Smooth muscle cell of the pulmonary artery (primary cell): Measurements from ENCODE around the gene KCP. TPM values are rescaled to one million over a fixed set of nuclear protein-coding genes. Genes with fewer than 3 reads are reported as not detected.

Source experiments
- total RNA-seq: library from RNA; depleted of rRNA; stranded (reverse); fragments of >200 nt; gene quantifications from 2 replicates; pipeline ENCODE4 v1.2.3, GENCODE V29; 2014

KCP gene
- 0.69 and 0.78 TPM in 2 replicates for total RNA-seq

GRCh38 chr7:128910569-128910945 lies at the start of gene KCP:
KCP (minus strand) TSS chr7:128910709; CDS start chr7:128910676, 33 bp downstream.

DNA sequence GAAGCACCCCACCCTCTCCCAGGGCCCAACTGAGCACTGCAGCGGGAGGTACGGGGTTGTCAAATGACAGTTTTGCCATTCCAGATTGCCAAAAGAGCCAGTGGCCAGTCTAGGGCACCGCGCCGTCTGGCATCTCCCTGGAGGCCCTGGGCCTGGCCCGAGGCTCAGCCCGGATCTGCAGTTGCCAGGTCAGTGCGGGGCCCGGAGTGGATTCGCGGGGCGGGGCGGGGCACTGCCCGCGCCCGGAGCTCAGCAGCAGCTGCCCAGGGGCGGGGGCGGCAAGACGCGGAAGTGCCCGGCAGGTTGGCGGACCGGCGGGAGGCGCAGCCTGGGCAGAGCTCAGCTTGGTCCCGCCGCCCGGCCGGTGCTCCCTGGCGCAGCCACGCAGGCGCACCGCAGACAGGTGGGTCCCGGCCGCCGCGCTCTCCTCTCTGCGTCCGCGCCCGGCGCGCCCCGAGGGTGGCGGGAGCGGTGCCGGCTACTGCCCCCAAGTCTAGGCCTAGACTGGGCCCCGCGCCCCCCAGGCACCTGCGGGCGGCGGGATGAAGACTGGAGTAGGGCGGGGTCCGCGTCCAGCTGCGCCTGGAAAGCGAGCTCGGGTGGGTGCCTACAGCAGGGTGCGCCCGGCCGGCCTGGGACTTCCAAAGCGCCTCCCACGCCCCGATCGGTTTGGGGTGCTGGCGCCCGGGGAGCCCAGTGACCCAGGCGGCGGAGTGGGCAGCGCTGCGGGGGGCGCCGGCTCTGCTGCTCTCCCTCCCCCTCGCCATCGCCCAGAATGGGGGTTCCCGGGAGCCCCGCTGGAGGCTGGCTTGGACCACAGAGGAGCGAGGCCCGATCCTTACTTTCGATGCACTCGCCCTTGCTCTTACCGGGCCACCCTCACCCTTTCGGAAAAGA lies 27.4 kb upstream of the KCP start, which contains the start of gene IRF5:
TSS of gene IRF5 (plus strand) at position 281 of the 897 bp plus-strand sequence. CDS start 4,155 bp downstream, outside the sequence.

GRCh38 chr7:128862571-128863432 lies 47.7 kb downstream of the KCP start, which contains the start of gene ATP6V1F:
ATP6V1F (plus strand) TSS chr7:128862856; CDS start chr7:128862905, 49 bp downstream.

DNA sequence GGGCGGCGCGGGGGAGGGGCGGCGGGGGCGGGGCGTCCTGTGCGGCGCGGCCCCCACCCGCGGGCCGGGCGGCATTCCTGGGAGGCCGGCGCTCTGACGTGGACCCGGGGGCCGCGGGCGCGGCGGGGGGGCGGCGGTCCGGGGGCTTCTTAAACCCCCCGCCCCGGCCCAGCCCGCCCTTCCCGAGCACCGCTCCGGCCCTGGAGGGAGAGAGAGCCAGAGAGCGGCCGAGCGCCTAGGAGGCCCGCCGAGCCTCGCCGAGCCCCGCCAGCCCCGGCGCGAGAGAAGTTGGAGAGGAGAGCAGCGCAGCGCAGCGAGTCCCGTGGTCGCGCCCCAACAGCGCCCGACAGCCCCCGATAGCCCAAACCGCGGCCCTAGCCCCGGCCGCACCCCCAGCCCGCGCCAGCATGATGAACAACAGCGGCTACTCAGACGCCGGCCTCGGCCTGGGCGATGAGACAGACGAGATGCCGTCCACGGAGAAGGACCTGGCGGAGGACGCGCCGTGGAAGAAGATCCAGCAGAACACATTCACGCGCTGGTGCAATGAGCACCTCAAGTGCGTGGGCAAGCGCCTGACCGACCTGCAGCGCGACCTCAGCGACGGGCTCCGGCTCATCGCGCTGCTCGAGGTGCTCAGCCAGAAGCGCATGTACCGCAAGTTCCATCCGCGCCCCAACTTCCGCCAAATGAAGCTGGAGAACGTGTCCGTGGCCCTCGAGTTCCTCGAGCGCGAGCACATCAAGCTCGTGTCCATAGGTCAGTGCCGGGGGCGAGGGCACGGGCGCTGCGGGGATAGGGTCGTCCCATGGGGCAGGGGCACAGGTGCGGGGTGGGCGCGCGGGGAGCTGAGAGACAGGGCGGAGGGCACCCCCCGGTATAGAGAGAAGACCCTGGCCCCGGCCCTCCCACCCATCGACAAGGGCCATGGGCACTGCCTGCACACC lies 80.0 kb downstream of the KCP start, which contains the start of gene FLNC:
TSS of gene FLNC (plus strand) at position 176 of the 947 bp plus-strand sequence. CDS start at position 408, 232 bp downstream.

Other genes starting within 250 kb of the KCP start
- 1.3 and 1.4 TPM in 2 replicates for gene GARIN1A, start 238.4 kb downstream of the KCP start, total RNA-seq
- gene CALU, start 171.3 kb downstream of the KCP start, total RNA-seq, result 911 and 1,126 TPM in 2 replicates
- not detected in 2 replicates for gene OPN1SW, start 134.9 kb downstream of the KCP start, total RNA-seq
- gene CCDC136, start 118.7 kb downstream of the KCP start, total RNA-seq, result 6.3 and 7.5 TPM in 2 replicates
- gene FLNC, start 80.3 kb downstream of the KCP start, total RNA-seq, result 324 and 363 TPM in 2 replicates
- 87.7 and 101 TPM in 2 replicates for gene ATP6V1F, start 47.9 kb downstream of the KCP start, total RNA-seq
- gene IRF5, start 27.2 kb upstream of the KCP start, total RNA-seq, result 0.13 TPM in 2 replicates
- 58.7 and 67.2 TPM in 2 replicates for gene TNPO3, start 144.4 kb upstream of the KCP start, total RNA-seq
- 0.26 and 0.53 TPM in 2 replicates for gene TSPAN33, start 234.0 kb upstream of the KCP start, total RNA-seq